GM12865 (cell line): ENCODE results near the gene BCL2L1.

Experiments used
- DNase-seq: peaks from one replicate; pipeline ENCODE4 v3.0.0; 2010; ENCODE audit warnings: low read depth
- H3K4me3 ChIP-seq: 2 replicates; pipeline ENCODE4 v1.5.1; 2011; ENCODE audit warnings: mild to moderate bottlenecking, low read depth, low read length, control low read depth
- TF ChIP-seq, protein P1 (sequence below): IDR thresholded peaks from 2 replicates; pipeline ENCODE4 v1.5.1; 2011; ENCODE audit warnings: low read length, control low read depth, low read depth, inconsistent platforms; ENCODE audit not compliant: insufficient read depth; ENCODE audit errors: missing control alignments

Gene BCL2L1

DNA sequence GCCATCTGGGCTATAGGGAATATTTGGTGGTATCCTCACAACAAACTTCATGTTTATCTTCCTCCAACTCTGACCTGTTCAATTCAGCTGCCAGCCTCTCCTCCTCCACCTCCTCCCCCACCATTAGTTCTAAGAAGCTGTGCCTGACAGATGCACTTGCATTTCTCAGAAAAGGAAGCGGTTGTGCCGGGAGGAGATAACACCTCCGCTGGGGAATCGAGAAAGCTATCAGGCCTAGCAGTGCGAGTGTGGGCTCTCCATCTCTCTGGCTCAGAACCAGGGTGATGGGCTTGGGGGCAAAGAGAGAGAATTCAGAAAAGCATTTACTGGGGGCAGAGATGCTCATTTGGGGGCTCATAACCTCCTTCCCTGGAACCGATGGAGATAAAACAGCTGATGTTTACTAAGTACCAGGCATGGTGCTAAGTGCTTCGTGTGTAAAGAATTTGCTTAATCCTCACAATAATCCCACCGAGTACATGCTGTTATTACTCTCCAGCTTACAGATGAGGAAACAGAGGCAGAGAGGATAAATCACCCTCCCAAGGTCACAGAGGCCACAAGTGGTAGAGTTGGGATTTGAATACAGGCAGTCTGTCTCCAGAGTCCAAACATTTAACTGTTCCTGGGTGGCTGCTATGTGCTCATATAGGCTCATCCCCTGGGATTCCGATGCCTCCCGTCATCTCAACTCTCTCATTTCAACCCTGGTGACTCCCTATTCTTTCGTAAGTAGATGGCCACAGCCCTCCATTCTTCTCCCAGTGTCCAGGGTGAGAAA is 46.6 kb downstream of the BCL2L1 start:
- peak overlapping the region; percentile 87 for H3K4me3 ChIP-seq
- TF ChIP-seq, protein P1, sequence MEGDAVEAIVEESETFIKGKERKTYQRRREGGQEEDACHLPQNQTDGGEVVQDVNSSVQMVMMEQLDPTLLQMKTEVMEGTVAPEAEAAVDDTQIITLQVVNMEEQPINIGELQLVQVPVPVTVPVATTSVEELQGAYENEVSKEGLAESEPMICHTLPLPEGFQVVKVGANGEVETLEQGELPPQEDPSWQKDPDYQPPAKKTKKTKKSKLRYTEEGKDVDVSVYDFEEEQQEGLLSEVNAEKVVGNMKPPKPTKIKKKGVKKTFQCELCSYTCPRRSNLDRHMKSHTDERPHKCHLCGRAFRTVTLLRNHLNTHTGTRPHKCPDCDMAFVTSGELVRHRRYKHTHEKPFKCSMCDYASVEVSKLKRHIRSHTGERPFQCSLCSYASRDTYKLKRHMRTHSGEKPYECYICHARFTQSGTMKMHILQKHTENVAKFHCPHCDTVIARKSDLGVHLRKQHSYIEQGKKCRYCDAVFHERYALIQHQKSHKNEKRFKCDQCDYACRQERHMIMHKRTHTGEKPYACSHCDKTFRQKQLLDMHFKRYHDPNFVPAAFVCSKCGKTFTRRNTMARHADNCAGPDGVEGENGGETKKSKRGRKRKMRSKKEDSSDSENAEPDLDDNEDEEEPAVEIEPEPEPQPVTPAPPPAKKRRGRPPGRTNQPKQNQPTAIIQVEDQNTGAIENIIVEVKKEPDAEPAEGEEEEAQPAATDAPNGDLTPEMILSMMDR: no peak
- DNase-seq: peak; percentile 75

GRCh38 chr20:31674895-31675827 is 47.5 kb downstream of the BCL2L1 start:
- DNase-seq: peak; percentile 84
- TF ChIP-seq, protein P1: no peak
- H3K4me3 ChIP-seq: peak overlapping the region; percentile 87

GRCh38 chr20:31673943-31674463 is 48.7 kb downstream of the BCL2L1 start:
- DNase-seq: no peak
- no peak overlapping the region for H3K4me3 ChIP-seq
- TF ChIP-seq, protein P1: no peak

DNA sequence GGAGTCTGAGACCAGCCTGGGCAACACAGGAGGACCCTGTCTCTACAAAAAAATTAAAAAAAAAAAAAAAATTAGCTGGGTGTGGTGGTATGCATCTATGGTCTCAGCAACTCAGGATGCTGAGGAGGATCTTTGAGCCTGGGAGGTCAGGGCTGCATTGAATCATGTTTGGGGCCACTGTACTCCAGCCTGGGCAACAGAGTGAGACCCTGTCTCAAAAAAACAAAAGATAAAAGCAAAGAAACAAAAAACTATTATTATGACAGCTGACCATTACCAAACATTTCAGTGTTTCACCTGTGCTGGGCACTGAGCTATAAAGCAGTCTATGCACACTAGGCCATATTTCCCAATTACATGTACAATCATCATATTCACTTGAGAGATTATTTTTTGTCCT is 49.2 kb downstream of the BCL2L1 start:
- TF ChIP-seq, protein P1: no peak
- H3K4me3 ChIP-seq: no peak overlapping the region
- DNase-seq: no peak

DNA sequence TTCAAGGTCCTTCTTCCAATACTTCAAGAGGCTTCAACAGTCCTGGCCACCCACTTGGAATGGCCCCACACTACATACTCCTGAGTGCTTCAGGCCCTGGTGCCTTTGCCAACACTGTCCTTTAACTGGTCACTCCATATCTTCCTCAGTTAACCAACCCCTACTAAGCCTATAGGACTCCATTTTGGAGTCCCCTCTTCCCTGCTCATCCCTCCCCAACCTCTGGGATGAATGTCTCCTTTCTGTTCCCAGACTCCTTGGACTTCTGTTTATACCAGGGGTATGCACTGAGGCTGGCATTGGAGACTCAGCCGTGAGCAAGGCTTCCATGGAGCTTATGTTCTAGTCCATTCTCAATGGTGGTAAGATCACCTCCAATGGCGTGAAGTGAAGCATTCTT is 51.3 kb downstream of the BCL2L1 start:
- H3K4me3 ChIP-seq: no peak overlapping the region
- no peak for DNase-seq
- TF ChIP-seq, protein P1: no peak

- no peak overlapping the region for H3K4me3 ChIP-seq
- TF ChIP-seq, protein P1: no peak
- DNase-seq: no peak
These were observed 52.1 kb downstream of the BCL2L1 start for GRCh38 chr20:31670371-31671228.
